Medulla oblongata (tissue), 1 donor: Measurements from ENCODE around the gene SWT1.

ENCODE experiments used
- DNase-seq: peaks from one replicate; pipeline ENCODE4 v3.0.0-alpha.2; 2015; ENCODE audit errors: extremely low spot score

SWT1 gene

GRCh38 chr1:185287451-185287850 lies 130.5 kb downstream of the SWT1 start:
- no peak for DNase-seq

- DNase-seq: no peak
These were observed 131.5 kb downstream of the SWT1 start for GRCh38 chr1:185288435-185288834.

GRCh38 chr1:185289880-185290279 lies 132.9 kb downstream of the SWT1 start:
- no peak for DNase-seq

DNA sequence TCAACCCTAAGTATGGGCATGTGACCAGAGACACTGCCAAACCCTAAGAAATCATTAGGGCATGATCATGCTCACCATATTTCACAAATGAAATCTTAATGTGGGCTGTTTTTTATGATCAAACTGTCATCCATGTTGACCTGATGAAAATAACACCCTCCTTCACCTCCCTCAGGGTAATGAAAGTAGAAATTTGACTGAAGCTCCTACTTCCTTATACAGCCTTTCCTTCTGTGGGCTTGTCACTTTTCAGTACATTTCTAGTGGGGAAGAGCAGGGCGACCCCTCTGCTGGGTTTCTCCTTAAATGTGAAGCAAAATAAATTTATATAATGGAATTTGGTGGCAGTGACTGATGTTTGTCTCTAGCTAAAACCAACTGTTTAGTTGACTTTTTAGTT lies 134.2 kb downstream of the SWT1 start:
- DNase-seq: no peak

- DNase-seq: peak; percentile 38
These were observed 134.7 kb downstream of the SWT1 start for GRCh38 chr1:185291652-185292051.

DNA sequence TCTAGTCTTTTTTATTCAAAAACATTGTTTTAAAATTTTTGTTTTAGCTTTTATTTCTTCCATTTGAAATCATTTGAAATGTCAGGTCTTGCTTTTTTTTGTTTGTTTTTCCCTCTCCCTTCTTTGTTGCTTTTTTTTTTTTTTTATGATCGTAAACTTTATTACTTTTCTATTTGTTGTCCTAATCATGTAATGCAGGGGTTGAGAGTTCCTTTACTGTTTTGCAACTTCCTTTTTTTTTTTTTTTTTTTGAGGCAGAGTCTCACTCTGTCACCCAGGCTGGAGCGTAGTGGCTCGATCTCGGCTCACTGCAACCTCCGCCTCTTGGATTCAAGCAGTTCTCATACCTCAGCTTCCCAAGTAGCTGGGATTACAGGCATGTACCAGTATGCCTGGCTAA lies 135.3 kb downstream of the SWT1 start:
- no peak for DNase-seq

- DNase-seq: no peak
These were observed 137.1 kb downstream of the SWT1 start for GRCh38 chr1:185293967-185294542.

DNA sequence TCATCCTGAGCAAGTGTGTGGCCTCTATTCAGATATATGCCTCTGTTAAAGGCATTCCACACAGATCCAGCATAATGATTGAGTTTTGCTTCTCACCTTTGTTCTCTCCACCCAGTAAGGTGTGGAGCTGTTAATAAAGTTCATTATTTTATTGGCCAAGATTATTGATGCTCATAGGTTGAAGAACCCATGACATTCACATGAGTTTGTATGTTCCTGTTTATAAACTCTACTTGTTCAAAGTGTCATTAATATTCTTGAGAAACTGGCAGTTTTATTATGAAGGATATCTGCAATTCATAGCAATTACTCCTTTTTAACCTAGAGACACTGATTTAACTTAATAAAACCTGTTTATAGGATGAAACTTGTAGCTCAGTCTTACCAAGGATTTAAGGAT lies 138.1 kb downstream of the SWT1 start:
- no peak for DNase-seq

DNA sequence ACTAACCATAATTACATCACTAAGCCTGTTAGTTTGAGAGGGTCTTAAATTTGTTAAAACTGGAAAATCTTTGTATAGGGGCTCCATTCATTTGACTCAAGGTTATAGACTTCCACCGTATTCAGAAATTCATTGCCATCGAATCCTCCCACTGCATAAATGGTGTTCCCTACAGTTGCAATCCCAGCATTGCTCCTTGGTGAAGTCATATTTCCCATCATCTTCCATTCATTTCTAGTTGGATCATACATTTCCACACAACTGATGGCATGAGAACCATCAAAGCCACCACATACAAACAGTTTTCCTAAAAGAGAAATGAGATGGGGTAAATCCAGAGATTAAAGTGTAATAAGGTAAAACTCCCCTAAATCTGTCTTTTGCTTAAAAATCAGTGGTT lies 141.0 kb downstream of the SWT1 start:
- no peak for DNase-seq

DNA sequence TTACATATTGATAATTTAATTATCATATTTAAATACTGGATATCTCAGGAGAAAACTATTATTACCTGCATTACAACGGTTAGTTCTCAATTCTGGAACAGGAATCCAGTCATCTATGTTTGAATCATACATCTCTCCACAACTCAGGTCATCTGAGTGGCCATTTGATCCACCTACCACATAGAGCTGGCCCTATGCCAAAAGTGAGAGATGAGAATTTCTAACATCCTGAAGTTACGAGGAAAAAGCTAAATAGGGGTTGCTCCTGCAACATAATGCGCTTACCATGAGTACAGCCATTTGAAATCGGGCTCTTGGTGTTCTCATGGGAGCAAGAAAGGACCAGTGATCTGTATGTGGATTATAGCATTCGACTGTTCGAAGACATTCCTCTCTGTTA lies 143.2 kb downstream of the SWT1 start:
- no peak for DNase-seq

DNA sequence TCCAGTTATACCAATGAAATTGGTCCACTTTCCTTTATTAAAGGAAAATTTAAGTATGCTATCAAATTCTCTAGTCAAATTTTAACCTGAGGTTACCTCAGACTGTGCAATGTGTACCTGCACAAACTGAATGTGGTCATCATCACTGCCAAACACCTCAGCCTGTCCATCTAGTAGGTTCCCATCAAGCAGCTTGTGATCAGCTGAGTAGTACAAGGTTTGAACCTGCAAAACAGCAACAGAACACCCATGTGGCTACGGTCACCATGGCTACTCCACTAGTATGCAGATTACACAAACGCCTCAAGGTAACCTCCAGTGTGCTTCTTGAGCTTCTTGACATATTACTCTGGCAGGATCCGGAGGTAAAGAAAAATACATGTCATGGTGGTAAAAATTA lies 148.5 kb downstream of the SWT1 start:
- no peak for DNase-seq

DNA sequence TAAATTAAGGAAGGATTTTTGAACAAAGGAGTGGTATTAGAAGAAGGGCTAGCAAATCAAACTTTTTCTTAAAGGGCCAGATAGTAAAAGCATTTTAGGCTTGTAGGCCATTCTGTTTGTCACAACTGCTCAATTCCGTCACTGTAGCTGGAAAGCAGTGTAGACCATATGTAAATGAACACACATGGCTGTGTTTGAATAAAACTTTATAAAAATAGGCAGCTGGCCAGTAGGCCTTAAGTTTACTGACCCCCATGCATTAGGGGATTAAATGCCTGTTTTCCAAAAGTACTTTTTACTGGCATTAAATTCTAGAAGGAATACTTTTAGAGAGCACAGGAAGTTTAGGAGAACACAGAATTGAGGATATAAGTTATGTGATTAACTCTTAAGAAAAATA lies 151.2 kb downstream of the SWT1 start:
- DNase-seq: no peak

DNA sequence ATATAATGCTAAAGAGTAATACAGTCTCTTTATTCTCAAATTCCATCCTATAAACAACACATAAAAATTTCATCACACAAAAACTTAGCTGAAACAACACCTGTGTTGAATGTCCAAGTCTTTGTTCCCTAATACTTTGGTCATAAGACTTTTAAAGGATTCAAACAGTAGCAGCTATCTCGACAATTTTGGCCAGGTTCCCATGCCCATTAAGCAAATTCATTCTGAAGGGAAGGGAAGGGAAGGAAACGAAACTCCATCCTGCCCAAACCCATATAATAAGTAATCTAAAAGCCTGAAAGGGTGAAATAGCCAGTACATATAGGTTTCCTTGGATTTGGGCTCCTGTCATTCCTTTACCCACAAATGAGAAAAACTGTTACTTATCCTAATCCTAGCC lies 152.6 kb downstream of the SWT1 start:
- peak; percentile 50 for DNase-seq

DNA sequence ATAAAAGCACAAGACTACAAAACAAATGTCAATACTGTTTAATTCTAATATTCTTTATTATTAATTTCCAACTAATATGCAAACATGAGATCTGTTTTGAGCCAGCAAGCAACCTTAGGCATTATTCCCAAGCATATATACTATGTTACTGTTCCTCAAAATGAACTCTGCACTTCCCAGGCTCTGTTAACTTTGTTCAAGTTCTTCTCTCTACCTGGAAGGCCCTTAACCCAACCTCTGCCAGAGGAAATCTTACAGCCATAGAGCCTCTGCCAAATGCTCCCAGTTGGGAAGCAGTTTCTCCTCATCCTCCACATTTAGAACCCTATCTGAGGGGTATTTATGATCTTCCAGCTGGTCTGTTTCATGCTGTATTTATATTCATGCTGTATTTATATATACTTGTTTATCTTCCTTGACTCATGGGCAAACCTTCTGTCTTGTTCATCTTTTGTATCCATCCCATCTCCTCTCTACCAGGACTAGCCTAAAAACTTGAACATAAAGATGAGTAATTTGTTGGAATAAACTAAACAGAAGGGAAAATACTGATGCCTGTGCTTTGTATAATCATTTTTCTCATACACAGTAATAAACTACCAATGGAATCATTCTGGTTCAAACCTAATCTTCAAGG lies 154.7 kb downstream of the SWT1 start:
- DNase-seq: no peak

DNA sequence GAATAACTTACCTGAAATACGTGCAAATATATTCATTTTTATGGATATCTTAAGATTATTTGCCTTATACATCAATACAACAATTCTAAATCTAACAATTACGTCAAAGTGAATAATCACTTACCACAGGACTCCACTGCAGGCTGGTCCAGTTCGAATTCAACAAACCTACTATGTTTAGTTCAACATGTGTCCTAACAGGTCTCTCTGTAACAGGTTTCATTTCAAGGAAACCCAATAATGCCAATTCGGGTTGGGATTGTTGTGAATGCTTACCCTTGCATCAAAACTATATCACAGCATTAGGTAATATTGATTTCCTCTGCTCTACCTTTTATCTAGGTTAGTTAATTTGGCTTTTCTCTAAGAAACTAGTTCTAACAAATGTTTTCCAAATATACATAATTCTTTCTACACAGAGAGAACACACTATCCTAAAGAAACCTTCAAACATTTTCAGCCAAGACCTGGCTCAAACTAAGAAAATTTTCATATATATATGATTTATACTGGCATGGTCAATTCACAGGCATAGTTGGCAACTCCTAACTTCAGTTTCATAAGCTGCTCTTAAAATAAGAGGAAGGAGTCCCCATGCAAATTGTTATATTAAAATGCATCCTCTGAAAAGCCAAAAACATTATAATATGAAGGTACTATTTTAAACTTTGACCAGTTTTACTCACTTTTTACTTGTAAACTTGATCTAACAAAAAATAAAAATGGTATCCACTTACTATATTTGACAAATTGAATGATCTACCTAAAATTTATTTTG lies 155.6 kb downstream of the SWT1 start:
- no peak for DNase-seq

GRCh38 chr1:185314411-185314810 lies 157.4 kb downstream of the SWT1 start:
- peak; percentile 23 for DNase-seq

GRCh38 chr1:185315445-185316071 lies 158.6 kb downstream of the SWT1 start:
- peak; percentile 23 for DNase-seq

GRCh38 chr1:185316163-185317033 lies 159.4 kb downstream of the SWT1 start:
- peak; percentile 96 for DNase-seq

DNA sequence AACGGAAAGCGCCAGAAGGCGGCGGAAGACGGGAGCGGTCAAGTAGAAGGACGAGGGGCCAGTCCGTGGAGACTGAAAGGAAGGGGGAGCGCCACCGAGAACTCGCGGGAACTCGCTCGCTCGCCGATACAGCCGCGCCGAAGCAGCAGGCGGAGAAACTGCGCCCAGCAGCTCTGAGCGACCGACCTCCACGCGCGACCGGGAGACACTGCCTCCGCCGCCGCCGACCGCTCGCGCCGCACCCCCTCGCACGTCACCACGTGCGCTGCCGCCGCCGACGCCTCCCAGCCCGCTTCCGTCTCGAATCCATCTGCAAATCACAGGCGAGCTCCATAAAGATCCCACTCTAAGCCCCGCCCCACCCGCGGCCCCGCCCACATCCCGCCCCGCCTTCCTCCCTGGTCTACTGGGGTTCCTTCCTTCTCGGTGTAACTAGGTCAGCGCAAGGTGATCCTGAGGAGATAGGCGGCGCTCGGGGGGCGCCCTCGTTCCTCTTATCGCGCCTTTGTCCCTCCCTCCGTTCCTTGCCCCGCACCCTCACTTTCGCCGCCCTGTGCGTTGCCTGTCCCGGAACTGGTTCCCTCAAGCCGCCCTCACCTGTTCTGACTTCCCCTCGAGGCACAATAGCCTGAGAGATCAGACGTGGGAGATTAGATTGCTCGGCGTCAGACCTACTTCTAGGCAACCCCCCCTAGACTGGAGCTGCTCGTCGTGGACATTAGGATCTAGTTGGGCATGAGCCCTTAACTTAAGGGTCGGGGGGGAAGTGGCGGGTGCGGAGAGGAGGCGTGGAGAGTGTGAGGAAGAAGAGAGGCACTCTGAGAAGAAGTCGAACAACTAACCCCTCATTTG lies 160.3 kb downstream of the SWT1 start, which contains the start of gene IVNS1ABP:
Gene IVNS1ABP (minus strand): TSS at position 210 of the 852 bp plus-strand sequence. CDS start 7,750 bp downstream, outside the sequence.
- DNase-seq: peak; percentile 95

DNA sequence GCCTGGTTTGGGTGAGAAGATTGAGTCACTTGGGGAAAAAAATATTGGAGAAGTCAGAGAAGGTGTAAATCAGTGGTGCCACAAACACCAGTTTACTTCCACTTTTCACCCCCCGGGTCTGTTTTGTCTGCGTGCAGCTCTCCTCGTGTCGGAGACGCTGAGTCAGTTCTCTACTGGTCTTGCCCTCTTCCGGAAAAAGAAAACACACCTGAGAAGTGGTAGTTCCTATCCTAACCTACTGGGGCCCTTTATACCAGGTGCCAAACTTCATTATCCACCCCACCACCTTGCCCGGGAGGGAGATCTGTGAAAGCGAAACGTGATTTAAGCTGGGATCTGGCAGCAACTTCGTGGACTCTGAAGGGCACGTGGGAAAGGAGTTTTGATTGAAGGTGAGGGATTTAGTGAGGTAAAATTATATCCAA lies 160.9 kb downstream of the SWT1 start:
- DNase-seq: peak; percentile 76
